DOHH2 (cell line): ENCODE measurements around the gene ESRRA.

Experiments used
- H3F3A ChIP-seq: fragments of 200-600 bp; sonication (generic), shearing (Covaris generic); 2 replicates; pipeline ENCODE4 v1.6.0; 2016; ENCODE audit warnings: antibody characterized with exemption, mild to moderate bottlenecking; ENCODE audit not compliant: control insufficient read depth, insufficient read depth
- H3K27ac ChIP-seq: fragments of 200-600 bp; sonication (generic); 2 replicates; pipeline ENCODE4 v1.5.1; 2014; ENCODE audit warnings: low read depth, mild to moderate bottlenecking, low read length, moderate library complexity
- H3K27me3 ChIP-seq: fragments of 200-600 bp; sonication (generic); 2 replicates; pipeline ENCODE4 v1.6.1; 2014; ENCODE audit warnings: mild to moderate bottlenecking, low read length, mixed read lengths; ENCODE audit not compliant: control insufficient read depth
- H3K36me3 ChIP-seq: fragments of 200-600 bp; sonication (generic); 2 replicates; pipeline ENCODE4 v1.6.1; 2014; ENCODE audit warnings: mild to moderate bottlenecking, low read length, moderate library complexity, mixed read lengths; ENCODE audit not compliant: control insufficient read depth
- H3K4me1 ChIP-seq: fragments of 200-600 bp; sonication (generic); 2 replicates; pipeline ENCODE4 v1.6.1; 2014; ENCODE audit warnings: mild to moderate bottlenecking, low read length, mixed read lengths; ENCODE audit not compliant: control insufficient read depth
- H3K4me2 ChIP-seq: fragments of 200-600 bp; sonication (generic); 2 replicates; pipeline ENCODE4 v1.6.0; 2014; ENCODE audit warnings: mild to moderate bottlenecking, low read length, moderate library complexity
- H3K4me3 ChIP-seq: fragments of 200-600 bp; sonication (generic); 2 replicates; pipeline ENCODE4 v1.5.1; 2014; ENCODE audit warnings: mild to moderate bottlenecking, low read length, mixed read lengths
- H3K79me2 ChIP-seq: fragments of 200-600 bp; sonication (generic); 2 replicates; pipeline ENCODE4 v1.6.1; 2014; ENCODE audit warnings: mild to moderate bottlenecking, low read length, mixed read lengths; ENCODE audit not compliant: control insufficient read depth
- H3K9me2 ChIP-seq: fragments of 200-600 bp; sonication (generic); replicated peaks from 2 replicates; pipeline ENCODE4 v1.6.1; 2014; ENCODE audit warnings: mild to moderate bottlenecking, low read length, mixed read lengths; ENCODE audit not compliant: control insufficient read depth
- H3K9me3 ChIP-seq: fragments of 200-600 bp; sonication (generic); 2 replicates; pipeline ENCODE4 v1.6.1; 2014; ENCODE audit warnings: antibody characterized with exemption, low read length, mixed read lengths; ENCODE audit not compliant: control insufficient read depth, insufficient read depth
- H4K20me1 ChIP-seq: fragments of 200-600 bp; sonication (generic); 2 replicates; pipeline ENCODE4 v1.6.0; 2014; ENCODE audit warnings: low read depth, mild to moderate bottlenecking, antibody characterized with exemption, low read length, moderate library complexity; ENCODE audit not compliant: control insufficient read depth, insufficient read depth
- CTCF ChIP-seq: fragments of 200-600 bp; sonication (generic); IDR thresholded peaks from one replicate; pipeline ENCODE4 v1.5.1; 2014; ENCODE audit warnings: antibody characterized with exemption, mild to moderate bottlenecking, low read depth, low read length; ENCODE audit not compliant: poor library complexity, severe bottlenecking
- EZH2phosphoT487 ChIP-seq: fragments of 200-600 bp; sonication (generic); IDR thresholded peaks from 2 replicates; pipeline ENCODE4 v1.6.1; 2017; ENCODE audit warnings: borderline replicate concordance, mild to moderate bottlenecking, antibody characterized with exemption, low read length, moderate library complexity, mixed read lengths

The ESRRA gene

GRCh38 chr11:64318766-64319761, 13.7 kb downstream of the ESRRA start:
- no peaks in the 10 kb centered on the region for H3K9me2 ChIP-seq
- no peak for TF ChIP-seq CTCF
- TF ChIP-seq EZH2phosphoT487, result no peak
- H3K27ac ChIP-seq, result peak overlapping the region; percentile 93
- peak overlapping the region; percentile 91 for H3K4me3 ChIP-seq
- peaks cover 28% of the 10 kb centered on the region for H3K4me1 ChIP-seq
- no peaks in the 10 kb centered on the region for H3K27me3 ChIP-seq
- peaks cover 16% of the 10 kb centered on the region for H3F3A ChIP-seq
- peaks cover 63% of the 10 kb centered on the region for H3K36me3 ChIP-seq
- H4K20me1 ChIP-seq, result no peaks in the 10 kb centered on the region
- no peaks in the 10 kb centered on the region for H3K9me3 ChIP-seq
- peak overlapping the region; percentile 79 for H3K4me2 ChIP-seq
- peaks cover 39% of the 10 kb centered on the region for H3K79me2 ChIP-seq

- Histone ChIP-seq H4K20me1 (no peaks in the 10 kb centered on the region), H3F3A (peaks cover 16% of the 10 kb centered on the region), H3K9me2 (no peaks in the 10 kb centered on the region), H3K27ac (no peak overlapping the region), H3K4me3 (no peak overlapping the region), H3K4me2 (no peak overlapping the region), H3K36me3 (peaks cover 48% of the 10 kb centered on the region), H3K4me1 (peaks cover 17% of the 10 kb centered on the region), H3K27me3 (no peaks in the 10 kb centered on the region), H3K79me2 (peaks cover 33% of the 10 kb centered on the region), H3K9me3 (no peaks in the 10 kb centered on the region)
- TF ChIP-seq EZH2phosphoT487 (no peak), CTCF (no peak)
These were observed 15.2 kb downstream of the ESRRA start for GRCh38 chr11:64320556-64320955.

- no peak overlapping the region for H3K4me2 ChIP-seq
- no peak overlapping the region for H3K4me3 ChIP-seq
- H3K36me3 ChIP-seq, result peaks cover 44% of the 10 kb centered on the region
- H3K9me3 ChIP-seq, result no peaks in the 10 kb centered on the region
- peaks cover 28% of the 10 kb centered on the region for H3K79me2 ChIP-seq
- no peaks in the 10 kb centered on the region for H4K20me1 ChIP-seq
- H3F3A ChIP-seq, result peaks cover 16% of the 10 kb centered on the region
- peaks cover 12% of the 10 kb centered on the region for H3K4me1 ChIP-seq
- no peaks in the 10 kb centered on the region for H3K9me2 ChIP-seq
- no peaks in the 10 kb centered on the region for H3K27me3 ChIP-seq
- no peak overlapping the region for H3K27ac ChIP-seq
- TF ChIP-seq EZH2phosphoT487 (no peak), CTCF (no peak)
These were observed 15.7 kb downstream of the ESRRA start for GRCh38 chr11:64321026-64321425.
